Activated B cell treated with CpG ODN at 0.5 μM for 24 hours (primary cell): ENCODE data around the gene PLSCR3. TPM values are rescaled to one million over a fixed set of nuclear protein-coding genes. Genes with fewer than 3 reads are reported as not detected.

Source experiments
- ATAC-seq: fragments of 200-7000 bp; cut with Tn5 transposase; one replicate; pipeline ENCODE4 v1.10.0; 2021; ENCODE audit warnings: low read depth, mild to moderate bottlenecking, moderate library complexity
- CTCF ChIA-PET: fragments of 350-600 bp; sonication (Branson Sonifier 250); formaldehyde crosslinking; loops from one replicate; lab custom pipeline; 2021; ENCODE audit warnings: antibody characterized with exemption; lab: Charles Lee
- POLR2A ChIA-PET: fragments of 350-600 bp; sonication (Branson Sonifier 250); formaldehyde crosslinking; loops from one replicate; lab custom pipeline; 2021; ENCODE audit warnings: antibody characterized with exemption; lab: Charles Lee
- DNase-seq: peaks from one replicate; pipeline ENCODE4 v3.0.0; 2022
- H3K27ac Mint-ChIP-seq: one replicate; pipeline ENCODE4 v1.8.0; 2020; ENCODE audit warnings: mixed read lengths
- H3K27me3 Mint-ChIP-seq: one replicate; pipeline ENCODE4 v1.8.0; 2021; ENCODE audit warnings: mixed read lengths
- H3K36me3 Mint-ChIP-seq: one replicate; pipeline ENCODE4 v1.8.0; 2021; ENCODE audit warnings: low read depth, mixed read lengths
- H3K4me1 Mint-ChIP-seq: one replicate; pipeline ENCODE4 v1.8.0; 2021; ENCODE audit warnings: mixed read lengths
- H3K4me3 Mint-ChIP-seq: one replicate; pipeline ENCODE4 v1.8.0; 2020; ENCODE audit warnings: mild to moderate bottlenecking, mixed read lengths
- H3K9me3 Mint-ChIP-seq: one replicate; pipeline ENCODE4 v1.8.0; 2020; ENCODE audit warnings: mixed read lengths
- CTCF ChIP-seq: fragments of 200-600 bp; IDR thresholded peaks from one replicate; pipeline ENCODE4 v1.8.0; 2022; ENCODE audit warnings: antibody characterized with exemption, mild to moderate bottlenecking
- intact Hi-C: fragments of 100-400 bp; cut with micrococcal nuclease; formaldehyde crosslinking; loops from one replicate; pipeline ENCODE4 v1.15.1; 2024
- total RNA-seq: library from RNA; stranded (reverse); gene quantifications from 2 replicates; pipeline ENCODE4 v1.2.3, GENCODE V29; 2022

PLSCR3 gene
- 31.7 and 35.2 TPM in 2 replicates for total RNA-seq

- DNase-seq (peak; percentile 94), ATAC-seq (peak; percentile 88)
- H3K27ac Mint-ChIP-seq, result peak within 1 kb of the TSS; percentile 85
- H3K9me3 Mint-ChIP-seq, result no peaks in the 10 kb centered on the region
- intact Hi-C loops, result loop anchor here (1.0 to 2.0 kb wide), 5 partner anchors 10 to 90 kb away; partner anchors contain the start of genes POLR2A, TMEM102 and TMEM256
- no peaks in the 10 kb centered on the region for H3K27me3 Mint-ChIP-seq
- peaks cover 15% of the 10 kb centered on the region for H3K4me1 Mint-ChIP-seq
- TF ChIP-seq CTCF, result no peak
- peaks cover 22% of the 10 kb centered on the region for H3K36me3 Mint-ChIP-seq
- CTCF ChIA-PET, result interaction anchor here (0.8 to 1.0 kb wide), 2 partner anchors 10 to 166 kb away, joined by 3 to 4 read pairs; partner anchors contain the start of gene TMEM256
- peak within 1 kb of the TSS; percentile 91 for H3K4me3 Mint-ChIP-seq
- POLR2A ChIA-PET, result interaction anchor here (0.6 to 2.4 kb wide), 14 partner anchors 9 to 1408 kb away, joined by 3 to 40 read pairs (median 5); partner anchors contain the start of genes GPS2, POLR2A, SENP3 and TMEM102
Observed at GRCh38 chr17:7394452-7395191, at the start of gene PLSCR3. TSS of gene PLSCR3 (minus strand) at chr17:7394525. CDS start at chr17:7394110, 415 bp downstream.

- Mint-ChIP-seq H3K9me3 (no peaks in the 10 kb centered on the region), H3K4me3 (no peak overlapping the region), H3K4me1 (peaks cover 44% of the 10 kb centered on the region), H3K27me3 (peaks cover 62% of the 10 kb centered on the region), H3K27ac (no peak overlapping the region), H3K36me3 (no peaks in the 10 kb centered on the region)
- ATAC-seq, result no peak
- ChIA-PET POLR2A (interaction anchor here (0.6 to 2.6 kb wide), 9 partner anchors 8 to 413 kb away, joined by 3 to 18 read pairs (median 4); partner anchors contain the start of genes NAA38, POLR2A, TMEM102 and ZBTB4), CTCF (no interaction called here)
- DNase-seq, result no peak
- intact Hi-C loops, result no loop called here
- TF ChIP-seq CTCF, result no peak
Observed at GRCh38 chr17:7443499-7444485, 49.5 kb upstream of the PLSCR3 start.

GRCh38 chr17:7442142-7442541 lies 47.8 kb upstream of the PLSCR3 start:
- no peak overlapping the region for H3K4me3 Mint-ChIP-seq
- ChIA-PET CTCF (no interaction called here), POLR2A (interaction anchor here (3.3 kb wide), 1 partner anchor 42 kb away, joined by 30 read pairs; the partner anchor contains the start of gene POLR2A)
- peaks cover 60% of the 10 kb centered on the region for H3K27me3 Mint-ChIP-seq
- H3K4me1 Mint-ChIP-seq, result peaks cover 57% of the 10 kb centered on the region
- DNase-seq (no peak), ATAC-seq (no peak)
- TF ChIP-seq CTCF, result no peak
- H3K36me3 Mint-ChIP-seq, result peaks cover 3% of the 10 kb centered on the region
- H3K27ac Mint-ChIP-seq, result no peak overlapping the region
- intact Hi-C loops, result no loop called here
- H3K9me3 Mint-ChIP-seq, result no peaks in the 10 kb centered on the region

GRCh38 chr17:7441266-7441665 lies 46.9 kb upstream of the PLSCR3 start:
- intact Hi-C loops, result no loop called here
- no peak overlapping the region for H3K27ac Mint-ChIP-seq
- CTCF ChIA-PET, result interaction anchor here (1.0 kb wide), 1 partner anchor 85 kb away, joined by 4 read pairs; no protein-coding TSS in a partner anchor
- H3K36me3 Mint-ChIP-seq, result peaks cover 3% of the 10 kb centered on the region
- H3K27me3 Mint-ChIP-seq, result peaks cover 54% of the 10 kb centered on the region
- H3K4me1 Mint-ChIP-seq, result peaks cover 61% of the 10 kb centered on the region
- DNase-seq (no peak), ATAC-seq (no peak)
- no peaks in the 10 kb centered on the region for H3K9me3 Mint-ChIP-seq
- TF ChIP-seq CTCF, result no peak
- POLR2A ChIA-PET, result interaction anchor here (0.6 to 3.3 kb wide), 7 partner anchors 37 to 254 kb away, joined by 3 to 30 read pairs (median 4); partner anchors contain the start of genes MPDU1 and POLR2A
- H3K4me3 Mint-ChIP-seq, result no peak overlapping the region
